HCT116 (cell line): ENCODE results near the gene CNTNAP2. TPM values are rescaled to one million over a fixed set of nuclear protein-coding genes. Genes with fewer than 3 reads are reported as not detected.

Source experiments
- ATAC-seq: fragments of 200-7000 bp; cut with Tn5 transposase; 2 replicates; pipeline ENCODE4 v1.9.1; 2020; ENCODE audit warnings: mild to moderate bottlenecking, moderate library complexity
- BruUV-seq: library from RNA; stranded (reverse); fragments of 400-500 nt; replicated peaks from 2 replicates; lab custom pipeline; 2021; lab: Mats Ljungman, UMichigan
- CTCF ChIA-PET: fragments of 300-600 bp; sonication (Branson Sonifier 250); formaldehyde crosslinking; loops from one replicate; lab custom pipeline; 2021; ENCODE audit warnings: antibody characterized with exemption; lab: Charles Lee
- POLR2A ChIA-PET: fragments of 300-600, 350-600 bp; sonication (Branson Sonifier 250); formaldehyde crosslinking; loops from one replicate; lab custom pipeline; 2021; ENCODE audit warnings: antibody characterized with exemption; lab: Charles Lee
- RAD21 ChIA-PET, 2 experiments: fragments of 300-600 bp; sonication (Branson Sonifier 250); formaldehyde crosslinking; loops; one replicate each; lab custom pipeline; 2023; ENCODE audit warnings: low total read pairs in 2 of 2; ENCODE audit not compliant: uncharacterized antibody in 2 of 2, unreplicated experiment in 2 of 2, low non-redundant PET in 1 of 2; lab: Charles Lee
- DNase-seq: peaks from one replicate; pipeline ENCODE4 v3.0.0-alpha.2; 2010; ENCODE audit warnings: low read depth, low spot score
- H2AFZ ChIP-seq: fragments of 200-600 bp; shearing (Covaris generic), sonication (generic); 2 replicates; pipeline ENCODE4 v1.6.1; 2017; ENCODE audit warnings: low read depth, mixed run types, mixed read lengths, antibody characterized with exemption, low read length; ENCODE audit not compliant: poor library complexity, severe bottlenecking
- H3K27ac ChIP-seq: 2 replicates; pipeline ENCODE4 v1.5.1; 2012; ENCODE audit warnings: low read depth, low read length
- H3K27me3 ChIP-seq: fragments of 200-600 bp; sonication (generic); 2 replicates; pipeline ENCODE4 v1.6.1; 2016; ENCODE audit warnings: mixed run types, low read length, mixed read lengths; ENCODE audit not compliant: insufficient read depth
- H3K36me3 ChIP-seq, 2 experiments: fragments of 200-500 bp in 1 of 2; fragments of 200-600 bp in 1 of 2; sonication (Bioruptor generic) in 1 of 2; sonication (generic) in 1 of 2; 2 replicates each; pipeline versions ENCODE4 v1.5.1 to v1.6.1; 2014 to 2016; ENCODE audit warnings: low read length in 2 of 2, inconsistent platforms in 1 of 2, mixed read lengths in 1 of 2, mixed run types in 1 of 2; ENCODE audit not compliant: insufficient read depth in 2 of 2, control insufficient read depth in 1 of 2
- H3K4me1 ChIP-seq, 2 experiments: fragments of 200-600 bp in 1 of 2; sonication (generic) in 1 of 2; 2 replicates each; pipeline versions ENCODE4 v1.5.1 to v1.6.1; 2012 to 2017; ENCODE audit warnings: low read length in 2 of 2, inconsistent platforms in 1 of 2, mild to moderate bottlenecking in 1 of 2, mixed read lengths in 1 of 2, mixed run types in 1 of 2, moderate library complexity in 1 of 2; ENCODE audit not compliant: insufficient read depth in 2 of 2, control insufficient read depth in 1 of 2
- H3K4me2 ChIP-seq: fragments of 200-600 bp; sonication (generic); 2 replicates; pipeline ENCODE4 v1.6.1; 2017; ENCODE audit warnings: mixed run types, low read length, mixed read lengths
- H3K4me3 ChIP-seq, 2 experiments: fragments of 200-600 bp in 1 of 2; sonication (generic) in 1 of 2; replicated peaks in 1 of 2; 2 replicates each; pipeline ENCODE4 v1.5.1; 2011 to 2016; ENCODE audit warnings: low read length in 2 of 2, control low read depth in 1 of 2, low read depth in 1 of 2, mild to moderate bottlenecking in 1 of 2, mixed read lengths in 1 of 2, mixed run types in 1 of 2
- H3K79me2 ChIP-seq: fragments of 200-600 bp; sonication (generic); 2 replicates; pipeline ENCODE4 v1.6.1; 2017; ENCODE audit warnings: mild to moderate bottlenecking, mixed run types, low read length, moderate library complexity, mixed read lengths; ENCODE audit not compliant: insufficient read depth
- H3K9ac ChIP-seq: fragments of 200-600 bp; sonication (generic); 2 replicates; pipeline ENCODE4 v1.6.1; 2016; ENCODE audit warnings: low read length, mixed read lengths
- H3K9me2 ChIP-seq: fragments of 200-600 bp; sonication (generic), shearing (Covaris generic); 2 replicates; pipeline ENCODE4 v1.6.1; 2017; ENCODE audit warnings: mixed run types, mild to moderate bottlenecking, moderate library complexity; ENCODE audit not compliant: insufficient read depth
- H3K9me3 ChIP-seq, 2 experiments: fragments of 200-500 bp in 1 of 2; fragments of 200-600 bp in 1 of 2; sonication (Bioruptor generic) in 1 of 2; sonication (generic) in 1 of 2; 2 replicates each; pipeline ENCODE4 v1.6.1; 2014 to 2017; ENCODE audit warnings: low read length in 2 of 2, mixed read lengths in 2 of 2, inconsistent platforms in 1 of 2, low read depth in 1 of 2, mild to moderate bottlenecking in 1 of 2, mixed run types in 1 of 2, moderate library complexity in 1 of 2; ENCODE audit not compliant: control insufficient read depth in 1 of 2, insufficient read depth in 1 of 2
- H4K20me1 ChIP-seq: fragments of 200-600 bp; sonication (generic), shearing (Covaris generic); 2 replicates; pipeline ENCODE4 v1.6.1; 2017; ENCODE audit warnings: mixed run types, mild to moderate bottlenecking, moderate library complexity; ENCODE audit not compliant: insufficient read depth
- CBX3 ChIP-seq: IDR thresholded peaks from 2 replicates; pipeline ENCODE4 v1.6.1; 2012; ENCODE audit warnings: low read depth
- CEBPB ChIP-seq: IDR thresholded peaks from 2 replicates; pipeline ENCODE4 v1.6.1; 2012; ENCODE audit warnings: low read depth
- EGR1 ChIP-seq: IDR thresholded peaks from 2 replicates; pipeline ENCODE4 v1.6.1; 2012; ENCODE audit warnings: low read depth
- EZH2 ChIP-seq: fragments of 200-600 bp; sonication (generic); IDR thresholded peaks from 2 replicates; pipeline ENCODE4 v1.6.1; 2017; ENCODE audit warnings: antibody characterized with exemption, mixed run types
- EZH2phosphoT487 ChIP-seq: fragments of 200-600 bp; IDR thresholded peaks from 2 replicates; pipeline ENCODE4 v1.6.1; 2018; ENCODE audit warnings: antibody characterized with exemption, borderline replicate concordance
- RAD21 ChIP-seq: IDR thresholded peaks from 2 replicates; pipeline ENCODE4 v1.6.1; 2012; ENCODE audit warnings: low read depth, mild to moderate bottlenecking
- SP1 ChIP-seq: IDR thresholded peaks from 2 replicates; pipeline ENCODE4 v1.6.1; 2012; ENCODE audit warnings: low read depth
- YY1 ChIP-seq: IDR thresholded peaks from 2 replicates; pipeline ENCODE4 v1.6.1; 2011; ENCODE audit warnings: low read length, low read depth, moderate library complexity, mild to moderate bottlenecking; ENCODE audit not compliant: insufficient replicate concordance; ENCODE audit errors: extremely low read depth
- intact Hi-C: fragments of 100-400 bp; cut with micrococcal nuclease; formaldehyde crosslinking; loops from 2 replicates; pipeline ENCODE4 v1.10.0; 2022
- total RNA-seq: library from RNA; stranded (reverse); gene quantifications from one replicate; pipeline ENCODE4 v1.2.1, GENCODE V29; 2021; ENCODE audit not compliant: unreplicated experiment
- TF ChIP-seq, protein P1 (sequence below): IDR thresholded peaks from 2 replicates; pipeline ENCODE4 v1.6.1; 2011; ENCODE audit warnings: mild to moderate bottlenecking, low read length, moderate library complexity; ENCODE audit not compliant: insufficient replicate concordance; ENCODE audit errors: extremely low read depth
- TF ChIP-seq, protein P2 (sequence below): IDR thresholded peaks from 2 replicates; pipeline ENCODE4 v1.6.1; 2012
- TF ChIP-seq, protein P3 (sequence below): IDR thresholded peaks from 2 replicates; pipeline ENCODE4 v1.6.1; 2012
- TF ChIP-seq, protein P4 (sequence below), 3 experiments: fragments of 200-600 bp in 1 of 3; sonication (generic) in 1 of 3; IDR thresholded peaks in 2 of 3; conservative IDR thresholded peaks in 1 of 3; 2 replicates each; pipeline ENCODE4 v1.5.1; 2012 to 2017; ENCODE audit warnings: low read depth in 2 of 3, low read length in 2 of 3, antibody characterized with exemption in 1 of 3, borderline replicate concordance in 1 of 3, control low read depth in 1 of 3, mild to moderate bottlenecking in 1 of 3, mixed read lengths in 1 of 3, mixed run types in 1 of 3, moderate library complexity in 1 of 3; ENCODE audit not compliant: insufficient read depth in 1 of 3

CNTNAP2 gene
- total RNA-seq, 1 experiment from 2014 or later = 0.37 TPM

DNA sequence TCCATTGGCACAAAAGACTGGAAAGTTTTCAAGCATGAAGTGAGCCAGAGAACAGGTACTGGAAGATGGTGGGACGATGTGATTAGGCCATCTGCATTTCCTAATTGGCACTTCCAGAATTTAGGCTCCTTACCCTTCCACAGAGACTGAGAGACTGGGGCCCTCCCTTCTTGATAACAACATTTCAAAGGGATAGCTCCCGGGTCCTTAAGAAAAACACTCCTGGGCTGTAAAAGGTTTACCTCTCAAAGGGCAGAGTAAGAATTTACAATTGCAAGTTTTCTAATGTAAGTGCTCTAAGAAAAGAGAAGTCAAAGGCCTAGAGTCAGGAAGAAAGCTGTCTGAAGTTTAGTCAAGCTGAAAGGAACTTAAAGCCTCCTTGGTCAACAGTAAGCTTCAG, 1914.4 kb downstream of the CNTNAP2 start:
- ChIA-PET POLR2A (no interaction called here), CTCF (no interaction called here)
- DNase-seq = no peak

DNA sequence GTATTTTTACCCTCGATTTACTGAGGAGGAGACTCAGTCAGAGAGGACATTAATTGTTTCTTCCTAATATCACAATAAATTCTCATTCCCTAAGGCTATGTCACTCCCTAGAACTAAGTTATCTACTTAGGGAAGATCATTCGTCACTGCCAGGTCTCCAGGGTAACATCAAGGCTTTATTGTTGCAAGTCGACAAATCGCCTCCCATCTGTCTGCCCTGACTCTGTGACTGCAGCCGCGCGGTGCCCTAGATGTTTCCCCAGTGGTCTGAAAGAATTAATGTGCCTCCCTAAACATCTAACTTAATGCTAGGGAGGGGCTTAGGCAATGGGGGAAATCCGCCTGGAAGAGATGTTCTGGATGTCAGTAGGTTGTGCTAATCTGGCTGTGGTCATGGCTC, 1915.2 kb downstream of the CNTNAP2 start:
- no peak overlapping the region for H2AFZ ChIP-seq
- H3K27ac ChIP-seq = no peak overlapping the region
- intact Hi-C loops = no loop called here
- RAD21 ChIA-PET = no interaction called here
- no peaks in the 10 kb centered on the region; a peak in 2 of 4 replicates for H3K9me3 ChIP-seq
- no peaks in the 10 kb centered on the region for H4K20me1 ChIP-seq
- no peak overlapping the region for H3K4me3 ChIP-seq
- CTCF ChIA-PET = no interaction called here
- DNase-seq (no peak), ATAC-seq (no peak)
- H3K4me2 ChIP-seq = no peak overlapping the region
- H3K9me2 ChIP-seq = no peaks in the 10 kb centered on the region
- no peaks in the 10 kb centered on the region for H3K36me3 ChIP-seq
- H3K9ac ChIP-seq = no peak overlapping the region
- BruUV-seq = no TSS peak
- TF ChIP-seq CBX3 (no peak), YY1 (no peak), SP1 (no peak), EGR1 (no peak), EZH2phosphoT487 (no peak), RAD21 (no peak)
- TF ChIP-seq, protein P1, sequence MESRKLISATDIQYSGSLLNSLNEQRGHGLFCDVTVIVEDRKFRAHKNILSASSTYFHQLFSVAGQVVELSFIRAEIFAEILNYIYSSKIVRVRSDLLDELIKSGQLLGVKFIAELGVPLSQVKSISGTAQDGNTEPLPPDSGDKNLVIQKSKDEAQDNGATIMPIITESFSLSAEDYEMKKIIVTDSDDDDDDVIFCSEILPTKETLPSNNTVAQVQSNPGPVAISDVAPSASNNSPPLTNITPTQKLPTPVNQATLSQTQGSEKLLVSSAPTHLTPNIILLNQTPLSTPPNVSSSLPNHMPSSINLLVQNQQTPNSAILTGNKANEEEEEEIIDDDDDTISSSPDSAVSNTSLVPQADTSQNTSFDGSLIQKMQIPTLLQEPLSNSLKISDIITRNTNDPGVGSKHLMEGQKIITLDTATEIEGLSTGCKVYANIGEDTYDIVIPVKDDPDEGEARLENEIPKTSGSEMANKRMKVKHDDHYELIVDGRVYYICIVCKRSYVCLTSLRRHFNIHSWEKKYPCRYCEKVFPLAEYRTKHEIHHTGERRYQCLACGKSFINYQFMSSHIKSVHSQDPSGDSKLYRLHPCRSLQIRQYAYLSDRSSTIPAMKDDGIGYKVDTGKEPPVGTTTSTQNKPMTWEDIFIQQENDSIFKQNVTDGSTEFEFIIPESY = no peak
- TF ChIP-seq, protein P2, sequence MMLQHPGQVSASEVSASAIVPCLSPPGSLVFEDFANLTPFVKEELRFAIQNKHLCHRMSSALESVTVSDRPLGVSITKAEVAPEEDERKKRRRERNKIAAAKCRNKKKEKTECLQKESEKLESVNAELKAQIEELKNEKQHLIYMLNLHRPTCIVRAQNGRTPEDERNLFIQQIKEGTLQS = no peak
- no peaks in the 10 kb centered on the region for H3K79me2 ChIP-seq
- H3K4me1 ChIP-seq = no peaks in the 10 kb centered on the region
- no peaks in the 10 kb centered on the region for H3K27me3 ChIP-seq
- POLR2A ChIA-PET = no interaction called here

More for the DNA sequence above, 1914.4 kb downstream of the CNTNAP2 start:
- Histone ChIP-seq H3K9me3 (no peaks in the 10 kb centered on the region; a peak in 2 of 4 replicates), H4K20me1 (no peaks in the 10 kb centered on the region), H3K4me2 (no peak overlapping the region), H3K4me3 (no peak overlapping the region), H3K27ac (no peak overlapping the region), H3K27me3 (no peaks in the 10 kb centered on the region), H3K9ac (no peak overlapping the region), H3K36me3 (no peaks in the 10 kb centered on the region), H2AFZ (no peak overlapping the region), H3K4me1 (no peaks in the 10 kb centered on the region), H3K9me2 (no peaks in the 10 kb centered on the region), H3K79me2 (no peaks in the 10 kb centered on the region)
- BruUV-seq = no TSS peak
- no peak for ATAC-seq
- TF ChIP-seq EZH2phosphoT487 = no peak
- TF ChIP-seq, protein P3, sequence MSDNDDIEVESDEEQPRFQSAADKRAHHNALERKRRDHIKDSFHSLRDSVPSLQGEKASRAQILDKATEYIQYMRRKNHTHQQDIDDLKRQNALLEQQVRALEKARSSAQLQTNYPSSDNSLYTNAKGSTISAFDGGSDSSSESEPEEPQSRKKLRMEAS = no peak
- TF ChIP-seq EZH2 = no peak
- TF ChIP-seq, protein P4, sequence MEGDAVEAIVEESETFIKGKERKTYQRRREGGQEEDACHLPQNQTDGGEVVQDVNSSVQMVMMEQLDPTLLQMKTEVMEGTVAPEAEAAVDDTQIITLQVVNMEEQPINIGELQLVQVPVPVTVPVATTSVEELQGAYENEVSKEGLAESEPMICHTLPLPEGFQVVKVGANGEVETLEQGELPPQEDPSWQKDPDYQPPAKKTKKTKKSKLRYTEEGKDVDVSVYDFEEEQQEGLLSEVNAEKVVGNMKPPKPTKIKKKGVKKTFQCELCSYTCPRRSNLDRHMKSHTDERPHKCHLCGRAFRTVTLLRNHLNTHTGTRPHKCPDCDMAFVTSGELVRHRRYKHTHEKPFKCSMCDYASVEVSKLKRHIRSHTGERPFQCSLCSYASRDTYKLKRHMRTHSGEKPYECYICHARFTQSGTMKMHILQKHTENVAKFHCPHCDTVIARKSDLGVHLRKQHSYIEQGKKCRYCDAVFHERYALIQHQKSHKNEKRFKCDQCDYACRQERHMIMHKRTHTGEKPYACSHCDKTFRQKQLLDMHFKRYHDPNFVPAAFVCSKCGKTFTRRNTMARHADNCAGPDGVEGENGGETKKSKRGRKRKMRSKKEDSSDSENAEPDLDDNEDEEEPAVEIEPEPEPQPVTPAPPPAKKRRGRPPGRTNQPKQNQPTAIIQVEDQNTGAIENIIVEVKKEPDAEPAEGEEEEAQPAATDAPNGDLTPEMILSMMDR (IDR thresholded peaks at IDR 0.05 in 2 of 3, conservative IDR thresholded peaks at IDR 0.05 in 1 of 3; ENCODE audit: borderline replicate concordance in 1 of 3, insufficient read depth in 1 of 3, low read depth in 2 of 3, low read length in 2 of 3) = no peak
- TF ChIP-seq RAD21 = no peak
- no peak for TF ChIP-seq CEBPB
- intact Hi-C loops = no loop called here
- RAD21 ChIA-PET = no interaction called here
